ENCODE data around the gene PALM2AKAP2. TPM values are rescaled to one million over a fixed set of nuclear protein-coding genes. Genes with fewer than 3 reads are reported as not detected.

The PALM2AKAP2 gene
- total RNA-seq (2021; fragmentation: NEBNext Ultra II Directional; extraction: Animal tissue kit (Norgen Biotek cat#: 25700)): 10 to 100 TPM; 20.1 to 35.1 (median 22.7) TPM
- long read RNA-seq, partial matches to known transcripts: 30 of 36 reads
- long read RNA-seq, other reads (novel, unspliced or antisense): 6 of 36 reads

GRCh38 chr9:109779711-109780452 lies at the start of gene PALM2AKAP2:
Gene PALM2AKAP2, plus strand, starts transcription at chr9:109780198. Its CDS starts 291 bp downstream, at chr9:109780489.
- Mint-ChIP-seq H3K36me3 (ENCODE audit: low read depth) (no peaks in the 10 kb centered on the region; the same call in none of the 2 replicates), H3K27me3 (ENCODE audit: insufficient read depth) (peaks cover 3% of the 10 kb centered on the region; the same call in 1 of the 2 replicates), H3K27ac (peak within 1 kb of the TSS; percentile 86), H3K9me3 (no peaks in the 10 kb centered on the region), H3K4me3 (peak within 1 kb of the TSS; percentile 96), H3K4me1 (ENCODE audit: low read depth) (peaks cover 32% of the 10 kb centered on the region)
- peak; percentile 67 for TF ChIP-seq CTCF (IDR thresholded peaks at IDR 0.05)
- DNase-seq: peak; percentile 50

- Mint-ChIP-seq H3K4me1 (ENCODE audit: low read depth) (peaks cover 13% of the 10 kb centered on the region), H3K27me3 (ENCODE audit: insufficient read depth) (peaks cover 3% of the 10 kb centered on the region; the same call in 1 of the 2 replicates), H3K27ac (no peak overlapping the region), H3K36me3 (ENCODE audit: low read depth) (no peaks in the 10 kb centered on the region), H3K4me3 (no peak overlapping the region), H3K9me3 (no peaks in the 10 kb centered on the region)
- TF ChIP-seq CTCF (IDR thresholded peaks at IDR 0.05): no peak
- DNase-seq: no peak
Observed at GRCh38 chr9:109730228-109730627, 49.8 kb upstream of the PALM2AKAP2 start.

GRCh38 chr9:109733690-109734089 lies 46.3 kb upstream of the PALM2AKAP2 start:
- TF ChIP-seq CTCF (IDR thresholded peaks at IDR 0.05): no peak
- Mint-ChIP-seq H3K4me3 (no peak overlapping the region), H3K27ac (no peak overlapping the region), H3K27me3 (ENCODE audit: insufficient read depth) (peaks cover 4% of the 10 kb centered on the region), H3K4me1 (ENCODE audit: low read depth) (peaks cover 13% of the 10 kb centered on the region), H3K36me3 (ENCODE audit: low read depth) (no peaks in the 10 kb centered on the region), H3K9me3 (no peaks in the 10 kb centered on the region)
- DNase-seq: peak; percentile 28

GRCh38 chr9:109734814-109735213 lies 45.2 kb upstream of the PALM2AKAP2 start:
- Mint-ChIP-seq H3K4me3 (no peak overlapping the region), H3K9me3 (no peaks in the 10 kb centered on the region)
- TF ChIP-seq CTCF (IDR thresholded peaks at IDR 0.05): no peak

GRCh38 chr9:109735801-109736200 lies 44.2 kb upstream of the PALM2AKAP2 start:
- no peak for DNase-seq
- no peaks in the 10 kb centered on the region for H3K9me3 Mint-ChIP-seq
- no peaks in the 10 kb centered on the region for H3K36me3 Mint-ChIP-seq (ENCODE audit: low read depth)
- H3K4me3 Mint-ChIP-seq: no peak overlapping the region
- H3K27me3 Mint-ChIP-seq (ENCODE audit: insufficient read depth): peaks cover 4% of the 10 kb centered on the region
- no peak for TF ChIP-seq CTCF (IDR thresholded peaks at IDR 0.05)
- H3K4me1 Mint-ChIP-seq (ENCODE audit: low read depth): peaks cover 8% of the 10 kb centered on the region
- no peak overlapping the region for H3K27ac Mint-ChIP-seq

More at GRCh38 chr9:109734814-109735213, 45.2 kb upstream of the PALM2AKAP2 start:
- no peak for DNase-seq
- no peak overlapping the region for H3K27ac Mint-ChIP-seq
- peaks cover 4% of the 10 kb centered on the region for H3K27me3 Mint-ChIP-seq (ENCODE audit: insufficient read depth)
- no peaks in the 10 kb centered on the region for H3K36me3 Mint-ChIP-seq (ENCODE audit: low read depth)
- peaks cover 8% of the 10 kb centered on the region for H3K4me1 Mint-ChIP-seq (ENCODE audit: low read depth)
